DND-41 (cell line): ENCODE measurements around the gene ZNF470.

ENCODE experiments used
- ATAC-seq: fragments of 200-7000 bp; cut with Tn5 transposase; 3 replicates; pipeline ENCODE4 v1.9.1; 2021; ENCODE audit warnings: low read depth; ENCODE audit not compliant: insufficient read depth
- DNase-seq: peaks from one replicate; pipeline ENCODE4 v3.0.0-alpha.2; 2020
- H2AFZ ChIP-seq: 2 replicates; pipeline ENCODE4 v1.6.0; 2012; ENCODE audit warnings: low read depth, low read length
- H3K27ac ChIP-seq: 2 replicates; pipeline ENCODE4 v1.5.1; 2012; ENCODE audit warnings: low read length, inconsistent platforms
- H3K27me3 ChIP-seq: fragments of 200-600 bp; sonication (generic); 2 replicates; pipeline ENCODE4 v1.6.0; 2012; ENCODE audit warnings: low read length, mild to moderate bottlenecking, inconsistent platforms; ENCODE audit not compliant: insufficient read depth, poor library complexity
- H3K36me3 ChIP-seq: 2 replicates; pipeline ENCODE4 v1.5.1; 2012; ENCODE audit warnings: low read length, inconsistent platforms; ENCODE audit not compliant: insufficient read depth
- H3K4me1 ChIP-seq: 2 replicates; pipeline ENCODE4 v1.5.1; 2012; ENCODE audit warnings: mild to moderate bottlenecking, low read length; ENCODE audit not compliant: insufficient read depth
- H3K4me2 ChIP-seq: 2 replicates; pipeline ENCODE4 v1.6.0; 2012; ENCODE audit warnings: mild to moderate bottlenecking, moderate library complexity, low read length, inconsistent platforms; ENCODE audit not compliant: insufficient read depth
- H3K4me3 ChIP-seq, 2 experiments: fragments of 200-600 bp in 1 of 2; shearing (Covaris generic) in 1 of 2; 2 replicates each; pipeline ENCODE4 v1.5.1; 2012 to 2016; ENCODE audit warnings: inconsistent platforms in 2 of 2, low read length in 2 of 2, mild to moderate bottlenecking in 2 of 2, low read depth in 1 of 2, moderate library complexity in 1 of 2
- H3K79me2 ChIP-seq: 2 replicates; pipeline ENCODE4 v1.6.0; 2012; ENCODE audit warnings: low read length, inconsistent platforms; ENCODE audit not compliant: insufficient read depth
- H3K9ac ChIP-seq: 2 replicates; pipeline ENCODE4 v1.6.0; 2012; ENCODE audit warnings: low read depth, mild to moderate bottlenecking, inconsistent platforms, low read length, moderate library complexity
- H3K9me3 ChIP-seq: 2 replicates; pipeline ENCODE4 v1.5.1; 2012; ENCODE audit warnings: low read length, moderate library complexity, mild to moderate bottlenecking, inconsistent platforms; ENCODE audit not compliant: insufficient read depth, severe bottlenecking
- H4K20me1 ChIP-seq: 2 replicates; pipeline ENCODE4 v1.6.0; 2012; ENCODE audit warnings: low read length; ENCODE audit not compliant: insufficient read depth
- EZH2 ChIP-seq: IDR thresholded peaks from 3 replicates; pipeline ENCODE4 v1.6.1; 2012; ENCODE audit warnings: borderline replicate concordance, low read depth, mild to moderate bottlenecking, moderate library complexity, low read length, inconsistent platforms; ENCODE audit not compliant: severe bottlenecking
- TF ChIP-seq, protein P1 (sequence below): IDR thresholded peaks from 2 replicates; pipeline ENCODE4 v1.5.1; 2012; ENCODE audit warnings: borderline replicate concordance, low read length, moderate library complexity, mild to moderate bottlenecking; ENCODE audit not compliant: poor library complexity, severe bottlenecking; ENCODE audit errors: extremely low read depth

The ZNF470 gene

DNA sequence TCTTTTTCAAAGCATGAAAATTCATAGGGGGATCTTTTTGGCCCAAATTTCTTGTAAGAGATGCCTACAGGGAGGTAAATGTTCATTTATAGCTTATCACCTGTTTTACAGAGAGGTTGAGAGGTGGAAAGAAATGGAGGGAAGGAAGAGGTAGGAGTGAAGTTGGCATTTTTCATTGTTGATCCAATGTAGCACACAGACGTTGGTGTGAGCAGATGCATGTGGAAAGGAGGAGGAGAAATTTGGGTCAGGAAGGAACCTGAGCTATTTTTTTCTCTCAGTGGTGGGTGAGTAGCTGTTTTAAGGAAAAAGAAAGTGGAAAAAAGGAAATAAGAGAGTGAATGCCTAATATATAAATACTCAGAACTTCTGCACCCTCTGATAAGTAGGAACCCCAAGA lies 65.8 kb downstream of the ZNF470 start:
- H3K79me2 ChIP-seq, result no peaks in the 10 kb centered on the region
- no peak overlapping the region for H2AFZ ChIP-seq
- no peak overlapping the region for H3K4me2 ChIP-seq
- no peak for ATAC-seq
- no peak overlapping the region for H3K9ac ChIP-seq
- H3K27ac ChIP-seq, result no peak overlapping the region
- H3K4me1 ChIP-seq, result no peaks in the 10 kb centered on the region
- H3K27me3 ChIP-seq, result no peaks in the 10 kb centered on the region
- no peak for TF ChIP-seq EZH2
- TF ChIP-seq, protein P1, sequence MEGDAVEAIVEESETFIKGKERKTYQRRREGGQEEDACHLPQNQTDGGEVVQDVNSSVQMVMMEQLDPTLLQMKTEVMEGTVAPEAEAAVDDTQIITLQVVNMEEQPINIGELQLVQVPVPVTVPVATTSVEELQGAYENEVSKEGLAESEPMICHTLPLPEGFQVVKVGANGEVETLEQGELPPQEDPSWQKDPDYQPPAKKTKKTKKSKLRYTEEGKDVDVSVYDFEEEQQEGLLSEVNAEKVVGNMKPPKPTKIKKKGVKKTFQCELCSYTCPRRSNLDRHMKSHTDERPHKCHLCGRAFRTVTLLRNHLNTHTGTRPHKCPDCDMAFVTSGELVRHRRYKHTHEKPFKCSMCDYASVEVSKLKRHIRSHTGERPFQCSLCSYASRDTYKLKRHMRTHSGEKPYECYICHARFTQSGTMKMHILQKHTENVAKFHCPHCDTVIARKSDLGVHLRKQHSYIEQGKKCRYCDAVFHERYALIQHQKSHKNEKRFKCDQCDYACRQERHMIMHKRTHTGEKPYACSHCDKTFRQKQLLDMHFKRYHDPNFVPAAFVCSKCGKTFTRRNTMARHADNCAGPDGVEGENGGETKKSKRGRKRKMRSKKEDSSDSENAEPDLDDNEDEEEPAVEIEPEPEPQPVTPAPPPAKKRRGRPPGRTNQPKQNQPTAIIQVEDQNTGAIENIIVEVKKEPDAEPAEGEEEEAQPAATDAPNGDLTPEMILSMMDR, result no peak
- no peak for DNase-seq
- H4K20me1 ChIP-seq, result peaks cover 2% of the 10 kb centered on the region; the same call in 1 of the 2 replicates
- no peak overlapping the region for H3K4me3 ChIP-seq
- no peaks in the 10 kb centered on the region for H3K36me3 ChIP-seq
- H3K9me3 ChIP-seq, result peaks cover 11% of the 10 kb centered on the region

DNA sequence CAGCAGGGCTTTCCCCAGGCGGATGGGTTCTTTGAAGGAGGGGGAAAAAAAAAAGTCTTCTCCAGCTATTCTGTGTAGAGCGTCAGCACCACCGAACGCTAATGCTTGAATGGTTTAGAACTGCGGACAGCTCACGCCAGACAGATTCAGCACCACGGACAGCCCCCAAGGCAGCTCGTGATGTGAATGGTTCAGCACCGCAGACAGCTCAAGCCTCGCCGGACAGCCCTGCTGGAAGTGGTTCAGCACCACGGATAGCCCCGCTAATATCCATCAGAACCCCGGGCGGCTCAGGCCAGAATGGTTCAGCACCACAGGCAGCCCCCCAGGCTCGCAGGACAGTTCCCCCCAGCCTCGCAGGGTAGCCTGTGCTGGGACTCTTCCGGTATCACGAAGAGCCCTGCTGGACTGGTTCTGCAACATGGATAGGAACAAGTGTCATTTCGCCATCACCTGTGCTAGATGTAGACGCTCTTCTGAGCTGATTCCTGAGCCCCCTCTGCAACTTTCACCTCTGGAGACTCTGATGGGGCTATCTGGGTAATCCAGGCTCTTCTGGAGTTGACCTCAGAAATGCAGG lies 70.8 kb downstream of the ZNF470 start:
- H2AFZ ChIP-seq, result no peak overlapping the region
- H4K20me1 ChIP-seq, result no peaks in the 10 kb centered on the region
- DNase-seq (peak; percentile 94), ATAC-seq (peak; percentile 95)
- H3K4me3 ChIP-seq, result no peak overlapping the region
- H3K9ac ChIP-seq, result no peak overlapping the region
- peaks cover 3% of the 10 kb centered on the region for H3K9me3 ChIP-seq
- no peak overlapping the region for H3K27ac ChIP-seq
- no peak overlapping the region for H3K4me2 ChIP-seq
- no peaks in the 10 kb centered on the region for H3K79me2 ChIP-seq
- no peaks in the 10 kb centered on the region for H3K36me3 ChIP-seq
- no peak for TF ChIP-seq EZH2
- TF ChIP-seq, protein P1, result peak; percentile 17
- H3K27me3 ChIP-seq, result no peaks in the 10 kb centered on the region
- no peaks in the 10 kb centered on the region for H3K4me1 ChIP-seq
